GM19238 (cell line): ENCODE data around the gene ASGR2.
"Not testable (repeated sequence)": the region's sequence is repeated elsewhere in the genome, so short reads cannot be mapped to it uniquely, and the experiment has no call there.

Experiments used
- DNase-seq: peaks from one replicate; pipeline ENCODE4 v3.0.0; 2011; ENCODE audit warnings: low spot score; ENCODE audit not compliant: insufficient read length

Gene ASGR2

DNA sequence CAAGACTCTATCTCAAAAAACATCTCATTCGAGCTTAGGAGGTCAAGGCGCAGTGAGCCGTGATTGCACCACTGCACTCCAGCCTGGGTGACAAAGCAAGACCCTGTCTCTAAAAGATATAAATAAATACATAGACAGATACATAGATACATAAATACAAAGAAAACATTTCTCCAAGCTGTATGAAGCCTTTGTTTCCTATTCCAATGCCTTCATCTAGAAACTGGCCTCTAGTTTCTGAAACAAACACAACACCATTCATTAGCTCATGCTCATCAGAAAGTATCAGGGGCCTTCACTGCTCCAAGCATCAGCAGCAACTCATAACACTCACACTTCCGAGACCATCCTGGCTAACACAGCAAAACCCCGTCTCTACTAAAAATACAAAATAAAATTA lies 10.3 kb upstream of the ASGR2 start:
- DNase-seq = no peak

- DNase-seq = no peak
These were observed 9.2 kb upstream of the ASGR2 start for GRCh38 chr17:7123844-7124243.

- DNase-seq = no peak
These were observed 7.8 kb upstream of the ASGR2 start for GRCh38 chr17:7122381-7122780.

- not testable (repeated sequence) for DNase-seq
These were observed 6.0 kb upstream of the ASGR2 start for GRCh38 chr17:7120635-7121034.

- DNase-seq = no peak
These were observed 5.5 kb upstream of the ASGR2 start for GRCh38 chr17:7120123-7120522.

DNA sequence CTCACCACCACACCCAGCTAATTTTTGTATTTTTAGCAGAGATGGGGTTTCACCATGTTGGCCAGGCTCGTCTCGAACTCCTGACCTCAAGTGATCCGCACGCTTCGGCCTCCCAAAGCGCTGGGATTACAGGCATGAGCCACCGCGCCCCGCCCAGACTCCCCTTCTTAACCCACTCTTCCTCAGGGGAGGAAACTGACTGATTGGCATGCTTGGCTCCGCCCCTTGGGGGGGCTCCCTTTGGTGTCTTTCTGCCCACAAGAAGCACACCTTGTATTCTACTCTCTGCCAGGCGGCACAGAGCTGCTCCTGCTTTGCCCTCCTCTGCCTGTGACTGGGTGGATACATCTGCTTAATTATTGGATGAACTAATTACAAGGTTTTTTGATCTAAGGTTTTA lies 4.7 kb upstream of the ASGR2 start:
- DNase-seq = no peak

DNA sequence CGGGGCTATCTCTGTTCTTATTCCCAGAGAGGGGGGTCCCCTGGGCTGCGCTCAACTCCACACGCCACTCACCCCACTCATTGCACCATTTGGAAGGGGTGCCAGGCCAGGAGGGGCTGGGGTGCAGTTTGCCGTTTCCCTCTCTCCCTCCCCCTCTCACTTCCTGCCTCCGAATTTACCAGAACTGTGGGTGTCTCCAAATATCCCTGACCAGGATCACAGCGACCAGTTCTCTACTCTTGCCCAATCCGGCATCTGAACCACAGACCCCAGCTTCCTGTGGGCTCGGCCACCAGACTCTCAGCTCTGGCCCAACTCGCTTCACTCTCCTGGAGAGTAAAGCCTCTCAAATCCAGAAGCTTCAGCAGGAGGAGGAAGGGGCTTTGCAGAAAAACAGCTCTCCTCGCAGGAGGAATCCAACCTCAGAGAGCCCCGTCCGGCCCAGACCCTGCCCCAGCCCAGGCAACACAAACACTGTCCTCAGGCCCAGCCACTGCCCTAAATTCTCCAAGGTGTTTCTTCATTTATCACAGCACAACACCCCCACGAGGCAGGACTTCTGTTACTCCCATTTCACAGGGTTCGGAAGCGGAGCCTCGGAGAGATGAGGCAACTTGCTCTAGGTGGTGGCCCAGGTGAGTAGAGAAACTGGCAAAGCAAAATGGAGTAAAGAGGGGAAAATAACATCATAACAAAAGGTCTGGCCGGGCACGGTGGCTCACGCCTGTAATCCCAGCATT lies 423 bp upstream of the ASGR2 start:
- DNase-seq = no peak

DNA sequence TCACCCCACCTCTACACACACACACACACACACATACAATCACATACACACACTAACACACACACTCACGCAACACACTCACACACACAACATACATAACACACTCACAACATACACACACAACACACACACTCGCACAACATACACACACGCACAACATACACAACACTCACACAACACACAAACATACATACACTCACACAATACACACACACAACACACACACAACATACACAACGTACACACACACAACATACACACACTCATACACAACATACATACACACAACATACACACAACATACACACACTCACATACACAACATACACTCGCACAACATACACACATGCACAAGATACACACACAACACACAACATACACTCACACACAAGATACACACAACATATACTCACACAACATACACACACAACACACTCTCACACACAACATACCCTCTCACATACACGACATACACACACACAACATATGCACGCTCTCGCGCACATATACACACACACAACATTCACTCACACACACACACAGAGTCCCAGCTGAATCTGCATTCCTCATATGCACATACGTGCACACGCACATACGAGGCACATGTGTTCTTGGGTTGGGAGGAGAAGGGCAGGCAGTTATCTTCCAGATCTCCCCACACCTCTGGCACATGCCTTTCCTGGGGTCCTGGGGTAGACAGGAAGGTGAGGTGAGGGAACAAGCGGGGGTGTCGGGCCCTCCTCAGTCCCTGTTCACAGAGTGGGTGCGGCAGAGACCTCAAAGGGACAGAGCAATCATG lies 1.1 kb downstream of the ASGR2 start:
- no peak for DNase-seq

DNA sequence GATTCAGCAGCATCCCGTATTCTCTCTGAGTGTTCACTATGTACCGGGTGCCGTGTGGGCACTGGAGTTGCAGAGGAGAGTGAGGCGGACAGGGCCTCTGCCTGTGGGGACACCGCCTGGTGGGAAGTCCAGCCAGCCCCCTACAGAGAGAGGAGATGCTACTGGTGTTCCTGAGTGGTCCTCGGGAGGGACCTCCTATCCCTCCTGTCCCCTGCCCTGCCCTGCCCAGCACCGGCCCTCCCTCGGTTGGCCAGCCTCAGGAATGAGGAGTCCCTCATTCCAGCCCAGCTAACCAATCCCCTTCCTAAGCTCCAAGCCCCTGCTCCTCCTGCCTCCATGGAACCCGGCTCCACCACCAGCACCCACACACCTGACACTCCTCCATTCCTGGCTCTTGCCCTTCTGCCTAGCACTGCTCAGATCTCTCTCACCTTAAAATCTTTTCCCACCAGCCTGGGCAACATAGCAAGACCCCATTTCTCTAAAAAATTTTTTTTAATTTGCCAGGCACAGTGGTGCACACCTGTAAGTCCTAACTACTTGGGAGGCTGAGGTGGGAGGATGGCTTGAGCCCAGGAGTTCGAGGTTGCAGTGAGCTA lies 2.0 kb downstream of the ASGR2 start:
- DNase-seq = no peak

DNA sequence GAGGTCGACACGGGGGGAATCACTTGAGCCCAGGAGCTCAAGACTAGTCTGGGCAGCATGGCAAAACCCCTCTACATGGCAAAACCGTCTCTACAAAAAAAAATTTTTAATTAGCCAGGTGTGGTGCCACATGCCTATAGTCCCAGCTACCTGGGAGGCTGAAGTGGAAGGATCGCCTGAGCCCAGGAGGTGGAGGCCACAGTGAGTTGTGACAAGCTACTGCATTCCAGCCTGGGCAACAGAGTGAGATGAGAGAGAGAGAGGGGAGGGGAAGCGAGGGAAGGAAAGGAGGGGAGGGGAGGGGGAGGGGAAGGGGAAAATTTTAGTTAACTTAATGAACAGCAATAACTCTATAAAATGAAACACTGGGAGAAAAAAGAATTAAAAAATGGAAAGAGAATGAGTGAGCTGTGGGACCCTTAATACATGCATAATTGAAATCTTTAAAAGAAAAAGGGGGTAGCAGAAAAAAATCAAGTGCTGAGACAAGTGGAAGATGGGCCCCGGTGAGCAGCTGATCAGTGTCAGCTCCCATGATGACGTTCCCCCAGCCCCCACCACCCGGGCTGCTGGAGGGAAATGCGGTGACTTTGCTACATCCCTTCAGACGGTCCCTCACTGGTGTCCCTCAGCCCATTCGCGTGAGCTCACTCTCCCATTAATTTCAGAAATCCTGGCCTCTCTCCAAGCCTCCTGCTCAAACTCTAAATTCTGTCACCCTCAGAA lies 2.7 kb downstream of the ASGR2 start:
- no peak for DNase-seq

GRCh38 chr17:7110617-7111306 lies 3.9 kb downstream of the ASGR2 start:
- DNase-seq = no peak

GRCh38 chr17:7109461-7110322 lies 4.9 kb downstream of the ASGR2 start:
- DNase-seq = no peak

DNA sequence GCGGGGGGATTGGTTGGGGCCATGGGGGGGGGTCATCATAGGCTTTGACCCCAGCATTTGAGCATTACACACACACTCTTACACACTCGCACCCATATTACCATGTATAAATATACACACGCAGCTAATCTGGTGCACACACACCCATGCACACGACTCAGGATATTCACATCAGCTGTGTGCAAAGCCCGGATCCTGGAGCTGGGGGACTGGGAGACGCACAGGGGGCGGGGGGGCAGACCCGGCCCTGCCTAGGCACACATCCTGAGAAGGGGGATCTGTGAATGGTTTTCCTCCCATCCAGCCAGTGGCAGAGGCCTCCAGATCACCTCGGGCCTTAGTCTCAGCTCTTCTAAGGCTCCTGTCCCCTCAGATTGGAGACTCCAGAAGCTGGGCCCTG lies 5.6 kb downstream of the ASGR2 start:
- no peak for DNase-seq

GRCh38 chr17:7108560-7108925 lies 6.1 kb downstream of the ASGR2 start:
- DNase-seq = no peak

DNA sequence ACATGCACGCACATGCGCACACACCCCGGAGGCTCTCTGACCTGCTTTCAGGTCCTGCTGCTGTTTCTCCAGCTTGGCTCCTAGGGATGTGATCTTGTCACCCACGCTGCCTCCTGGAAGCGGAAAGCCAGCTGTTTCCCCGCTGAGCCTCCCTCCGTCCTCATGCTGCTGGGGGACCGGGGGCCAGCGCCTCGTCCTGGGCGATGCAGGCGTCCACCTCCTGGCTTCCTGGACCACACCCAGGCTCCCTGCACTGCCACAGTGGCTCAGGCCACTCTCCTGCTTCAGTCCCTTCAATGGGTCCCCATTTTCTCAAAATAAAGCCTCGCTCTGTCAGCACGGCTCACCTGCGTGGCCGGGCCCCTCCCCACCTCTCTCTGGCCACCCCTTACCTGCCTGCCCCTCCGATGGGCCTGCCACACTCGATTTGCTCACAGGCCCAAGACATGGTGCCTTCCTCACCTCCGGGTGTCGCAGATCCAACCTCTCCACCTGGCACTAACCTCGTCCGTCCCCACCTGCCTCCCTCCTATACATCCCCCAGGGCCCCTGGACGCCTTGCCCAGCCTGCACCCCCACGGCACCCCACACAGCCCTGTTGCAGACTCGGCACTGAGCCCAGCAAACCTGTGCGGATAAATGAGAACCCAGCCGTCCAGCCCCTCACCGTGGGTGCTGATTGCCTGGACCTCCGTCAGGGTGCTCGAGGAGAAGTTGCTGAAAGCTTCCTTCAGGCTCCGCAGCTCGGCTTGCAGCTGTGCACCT lies 6.6 kb downstream of the ASGR2 start:
- no peak for DNase-seq

DNA sequence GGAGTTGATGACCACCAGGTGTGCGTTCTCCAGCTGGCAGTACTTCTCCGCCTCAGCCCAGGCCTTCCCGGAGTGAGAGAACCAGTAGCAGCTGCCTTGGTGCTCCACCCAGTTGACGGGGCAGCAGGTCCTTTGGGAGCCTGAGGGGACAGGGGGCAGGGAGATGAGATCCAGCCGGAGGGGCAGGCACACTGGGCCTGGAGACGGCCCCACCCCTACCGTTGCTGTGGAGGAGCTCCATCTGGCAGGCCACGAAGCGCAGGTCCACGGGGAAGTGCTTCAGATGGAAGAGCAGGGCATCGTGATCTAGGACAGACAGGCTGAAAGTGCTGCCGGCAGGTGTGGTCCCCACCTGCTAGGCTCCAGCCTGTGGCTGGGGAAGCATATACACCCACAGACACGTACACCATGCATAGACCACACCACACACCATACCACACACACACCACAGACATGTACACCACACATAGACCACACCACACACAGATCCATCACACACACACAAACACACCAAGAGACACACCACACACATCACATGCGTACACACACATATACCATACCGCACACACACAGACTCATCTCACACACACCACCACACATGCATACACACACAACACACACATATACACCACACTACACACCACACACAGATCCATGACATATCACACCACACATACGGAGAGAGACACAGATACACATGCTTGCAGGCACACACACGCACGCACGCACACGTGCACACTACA lies 7.4 kb downstream of the ASGR2 start:
- no peak for DNase-seq

DNA sequence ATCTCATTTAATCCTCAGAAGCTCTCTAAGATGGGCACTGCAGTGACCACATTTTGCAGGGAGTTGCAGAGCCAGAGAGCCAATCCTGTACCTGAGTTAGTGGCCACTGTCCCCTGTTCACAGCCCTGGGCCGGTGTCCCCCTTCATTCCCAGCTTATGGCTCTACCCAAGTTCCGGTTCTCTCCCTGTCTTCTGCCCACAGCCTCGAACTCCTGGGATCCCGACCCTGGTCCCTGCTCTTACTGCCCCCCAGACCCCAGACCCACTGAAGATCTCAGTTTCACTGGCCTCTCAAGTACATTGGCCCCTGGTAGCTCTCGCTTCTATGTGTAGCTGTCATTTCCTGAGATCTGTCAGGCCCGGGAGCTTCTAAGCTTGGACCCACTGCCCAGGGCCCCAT lies 12.2 kb downstream of the ASGR2 start:
- no peak for DNase-seq

DNA sequence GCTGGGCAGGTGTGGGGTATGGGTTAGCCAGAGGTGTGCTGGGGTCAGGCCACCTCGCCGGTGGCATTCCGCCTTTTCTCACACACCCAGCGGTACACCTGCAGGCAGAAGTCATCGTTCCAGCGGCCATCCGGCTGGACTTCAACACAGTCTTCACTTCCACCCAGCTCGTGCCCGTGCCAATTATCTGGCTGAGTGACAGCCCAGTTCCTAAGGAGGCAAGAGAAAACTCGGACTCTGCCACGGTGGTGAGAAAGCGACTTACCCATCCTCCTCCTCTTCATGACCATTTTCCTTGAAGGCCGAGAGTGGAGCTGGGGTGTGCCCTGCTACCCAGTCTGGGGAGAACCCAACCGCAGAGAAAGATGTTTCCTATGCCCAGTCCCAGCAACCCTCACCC lies 13.1 kb downstream of the ASGR2 start:
- DNase-seq = no peak
